ENCODE results near the gene SERPINC1. TPM values are rescaled to one million over a fixed set of nuclear protein-coding genes. Genes with fewer than 3 reads are reported as not detected.

Gene SERPINC1
- total RNA-seq, 4 donors from 2014 or later: 0.31 to 2.3 TPM; not detected in 2

DNA sequence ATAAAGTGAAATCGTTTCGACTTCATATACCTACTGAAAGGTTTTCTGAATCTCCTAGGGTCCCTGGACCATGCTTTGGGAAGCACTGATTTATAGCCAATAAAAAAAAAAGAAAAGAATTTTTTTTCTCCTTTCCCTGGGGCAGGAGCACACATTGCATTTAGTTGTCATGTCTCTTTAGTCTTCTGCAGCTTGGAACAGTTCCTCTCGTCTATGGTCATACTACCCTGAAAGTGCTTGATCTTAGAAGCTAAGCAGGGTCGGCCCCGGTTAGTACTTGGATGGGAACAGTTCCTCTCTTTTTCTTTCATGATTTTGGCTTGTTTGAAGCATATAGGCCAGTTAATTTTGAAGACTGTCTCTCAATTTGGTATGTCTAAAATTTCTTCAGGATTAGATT, 3.7 kb upstream of the SERPINC1 start:
- WGBS: 81% methylated on average over 5 of the region's 5 CpGs
- Histone ChIP-seq H3K4me3 (no peak overlapping the region), H3K36me3 (no peaks in the 10 kb centered on the region), H3K27me3 (no peaks in the 10 kb centered on the region), H3K27ac (no peak overlapping the region), H3K4me1 (no peaks in the 10 kb centered on the region), H3K9me3 (no peaks in the 10 kb centered on the region)
- no peak for TF ChIP-seq POLR2A (IDR thresholded peaks at IDR 0.05)
- TF ChIP-seq EP300 (IDR thresholded peaks at IDR 0.05): no peak
- TF ChIP-seq, protein P1, sequence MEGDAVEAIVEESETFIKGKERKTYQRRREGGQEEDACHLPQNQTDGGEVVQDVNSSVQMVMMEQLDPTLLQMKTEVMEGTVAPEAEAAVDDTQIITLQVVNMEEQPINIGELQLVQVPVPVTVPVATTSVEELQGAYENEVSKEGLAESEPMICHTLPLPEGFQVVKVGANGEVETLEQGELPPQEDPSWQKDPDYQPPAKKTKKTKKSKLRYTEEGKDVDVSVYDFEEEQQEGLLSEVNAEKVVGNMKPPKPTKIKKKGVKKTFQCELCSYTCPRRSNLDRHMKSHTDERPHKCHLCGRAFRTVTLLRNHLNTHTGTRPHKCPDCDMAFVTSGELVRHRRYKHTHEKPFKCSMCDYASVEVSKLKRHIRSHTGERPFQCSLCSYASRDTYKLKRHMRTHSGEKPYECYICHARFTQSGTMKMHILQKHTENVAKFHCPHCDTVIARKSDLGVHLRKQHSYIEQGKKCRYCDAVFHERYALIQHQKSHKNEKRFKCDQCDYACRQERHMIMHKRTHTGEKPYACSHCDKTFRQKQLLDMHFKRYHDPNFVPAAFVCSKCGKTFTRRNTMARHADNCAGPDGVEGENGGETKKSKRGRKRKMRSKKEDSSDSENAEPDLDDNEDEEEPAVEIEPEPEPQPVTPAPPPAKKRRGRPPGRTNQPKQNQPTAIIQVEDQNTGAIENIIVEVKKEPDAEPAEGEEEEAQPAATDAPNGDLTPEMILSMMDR (IDR thresholded peaks at IDR 0.05): no peak
- TF ChIP-seq POLR2AphosphoS5 (IDR thresholded peaks at IDR 0.05): no peak
- DNase-seq (ENCODE audit: low spot score in 2 of 2): no peak

DNA sequence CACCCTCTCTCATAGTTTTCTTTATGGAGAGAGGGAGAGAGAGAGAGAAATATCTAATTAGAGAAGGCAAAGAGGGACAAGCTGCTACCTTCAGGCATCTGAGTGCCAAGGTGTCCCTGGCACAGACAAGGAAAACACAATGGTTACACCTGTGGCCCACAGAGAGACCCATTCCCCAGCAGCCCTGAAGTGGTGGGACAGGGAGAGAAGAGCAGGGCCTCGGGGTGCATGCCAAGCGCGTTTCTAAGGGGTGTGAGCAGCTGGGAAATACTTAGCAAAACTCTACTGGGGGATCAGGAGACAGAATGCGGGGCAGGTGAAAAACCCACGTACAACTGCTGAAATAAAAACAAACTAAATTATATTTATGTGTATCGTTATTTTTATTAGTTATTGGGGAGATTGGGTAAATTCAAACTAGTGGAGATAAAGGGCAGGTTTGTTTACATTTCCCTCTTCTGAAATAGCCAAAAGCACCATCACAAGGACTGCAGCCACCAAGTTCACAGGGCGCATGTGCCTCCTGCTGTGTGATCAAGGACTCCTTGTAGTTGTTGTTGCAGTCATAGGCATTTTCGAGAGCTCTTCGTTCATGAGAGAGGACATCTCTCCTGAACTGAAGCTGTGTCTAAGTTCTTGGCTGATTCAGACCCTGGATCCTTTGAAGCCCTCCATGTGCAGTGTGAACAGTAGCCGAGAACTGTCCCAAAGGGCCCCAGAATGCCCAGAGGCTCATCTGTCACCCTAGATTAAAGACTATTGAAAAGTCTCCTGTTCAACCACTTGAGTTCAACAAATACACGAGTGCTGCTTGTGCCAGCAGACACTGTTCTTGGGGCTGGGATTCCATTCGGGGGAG, 737 bp upstream of the SERPINC1 start:
- 85% methylated on average over 12 of the region's 12 CpGs for WGBS
- no peaks in the 10 kb centered on the region for H3K27me3 ChIP-seq
- no peaks in the 10 kb centered on the region for H3K4me1 ChIP-seq
- H3K9me3 ChIP-seq: no peaks in the 10 kb centered on the region
- H3K27ac ChIP-seq: no peak overlapping the region
- no peak overlapping the region for H3K4me3 ChIP-seq
- DNase-seq (ENCODE audit: low spot score in 2 of 2): no peak
- no peaks in the 10 kb centered on the region for H3K36me3 ChIP-seq
- TF ChIP-seq, protein P1 (IDR thresholded peaks at IDR 0.05): no peak
- TF ChIP-seq POLR2A (IDR thresholded peaks at IDR 0.05) (no peak), POLR2AphosphoS5 (IDR thresholded peaks at IDR 0.05) (no peak), EP300 (IDR thresholded peaks at IDR 0.05) (no peak)

DNA sequence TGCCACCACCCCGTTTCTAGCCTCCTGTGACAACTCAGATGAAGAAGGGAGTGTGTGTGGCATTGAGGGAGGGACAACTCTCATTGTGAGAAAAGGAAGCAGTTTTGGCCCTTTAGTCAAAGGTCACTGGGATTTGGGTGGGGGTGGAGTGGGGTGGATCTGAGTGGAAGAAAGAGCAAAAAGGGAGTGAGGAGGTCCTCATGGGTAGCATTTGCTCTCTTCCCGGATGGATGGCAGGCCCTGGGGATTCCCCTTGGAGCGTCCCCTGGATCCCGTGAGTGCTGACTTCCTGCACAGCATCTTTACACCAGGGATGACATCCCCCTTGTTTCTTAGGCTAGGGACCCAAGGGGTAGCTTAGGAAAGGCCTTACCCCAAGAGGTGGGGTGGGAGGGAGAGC, 460 bp downstream of the SERPINC1 start:
- 84% methylated on average over 4 of the region's 4 CpGs for WGBS
- TF ChIP-seq POLR2AphosphoS5 (IDR thresholded peaks at IDR 0.05) (no peak), POLR2A (IDR thresholded peaks at IDR 0.05) (no peak), EP300 (IDR thresholded peaks at IDR 0.05) (no peak)
- TF ChIP-seq, protein P1 (IDR thresholded peaks at IDR 0.05): no peak
- Histone ChIP-seq H3K4me1 (no peaks in the 10 kb centered on the region), H3K36me3 (no peaks in the 10 kb centered on the region), H3K27me3 (no peaks in the 10 kb centered on the region), H3K4me3 (no peak overlapping the region), H3K9me3 (no peaks in the 10 kb centered on the region), H3K27ac (no peak overlapping the region)
- DNase-seq (ENCODE audit: low spot score in 2 of 2): no peak

DNA sequence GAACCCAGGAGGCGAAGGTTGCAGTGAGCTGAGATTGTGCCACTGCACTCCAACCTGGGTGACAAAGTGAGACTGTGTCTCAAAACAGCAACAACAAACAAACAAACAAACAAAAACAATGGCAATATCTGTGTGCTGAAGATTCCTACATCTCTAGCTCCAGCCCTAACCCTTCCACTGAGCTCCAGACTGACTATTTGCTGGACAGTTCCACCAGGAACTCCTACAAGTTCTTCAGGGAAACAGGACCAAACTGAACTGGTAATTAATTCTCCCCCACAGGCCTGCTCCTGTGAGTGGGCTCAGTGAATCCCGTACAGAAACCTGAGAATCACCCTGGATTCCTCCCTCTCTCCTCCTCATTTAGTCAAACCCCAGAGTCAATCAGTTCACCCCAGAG, 1.5 kb downstream of the SERPINC1 start:
- no peak overlapping the region for H3K27ac ChIP-seq
- H3K4me3 ChIP-seq: no peak overlapping the region
- no peak for DNase-seq (ENCODE audit: low spot score in 2 of 2)
- H3K4me1 ChIP-seq: no peaks in the 10 kb centered on the region
- no peaks in the 10 kb centered on the region for H3K36me3 ChIP-seq
- no peaks in the 10 kb centered on the region for H3K9me3 ChIP-seq
- H3K27me3 ChIP-seq: no peaks in the 10 kb centered on the region
- WGBS: 70% methylated on average over 2 of the region's 2 CpGs
- no peak for TF ChIP-seq POLR2A (IDR thresholded peaks at IDR 0.05)
- TF ChIP-seq, protein P1 (IDR thresholded peaks at IDR 0.05): no peak
- TF ChIP-seq EP300 (IDR thresholded peaks at IDR 0.05): no peak

DNA sequence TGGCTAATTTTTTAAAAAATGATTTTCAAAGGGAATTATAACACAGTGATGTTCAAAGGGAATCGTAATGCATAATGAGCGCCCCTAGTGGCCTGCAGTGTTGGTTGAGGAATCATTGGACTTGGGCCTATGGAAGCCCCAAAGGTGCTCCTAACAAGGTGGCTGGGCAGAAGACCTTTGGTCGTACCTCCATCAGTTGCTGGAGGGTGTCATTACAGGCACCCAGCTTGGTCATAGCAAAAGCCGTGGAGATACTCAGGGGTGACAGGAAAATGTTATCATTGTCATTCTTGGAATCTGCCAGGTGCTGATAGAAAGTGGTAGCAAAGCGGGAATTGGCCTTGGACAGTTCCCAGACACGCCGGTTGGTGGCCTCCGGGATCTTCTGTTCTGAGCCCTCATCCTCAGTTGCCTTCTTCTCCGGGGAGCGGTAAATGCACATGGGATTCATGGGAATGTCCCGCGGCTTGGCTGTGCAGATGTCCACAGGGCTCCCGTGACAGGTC, 2.7 kb downstream of the SERPINC1 start:
- no peak overlapping the region for H3K4me3 ChIP-seq
- no peaks in the 10 kb centered on the region for H3K36me3 ChIP-seq
- H3K9me3 ChIP-seq: no peaks in the 10 kb centered on the region
- H3K4me1 ChIP-seq: no peaks in the 10 kb centered on the region
- no peak overlapping the region for H3K27ac ChIP-seq
- 80% methylated on average over 10 of the region's 13 CpGs for WGBS
- H3K27me3 ChIP-seq: no peaks in the 10 kb centered on the region
- TF ChIP-seq POLR2AphosphoS5 (IDR thresholded peaks at IDR 0.05) (no peak), POLR2A (IDR thresholded peaks at IDR 0.05) (no peak), EP300 (IDR thresholded peaks at IDR 0.05) (no peak)
- TF ChIP-seq, protein P1 (IDR thresholded peaks at IDR 0.05): peak in 1 of 2 donors; percentile 23
- DNase-seq (ENCODE audit: low spot score in 2 of 2): no peak

Data from suprapubic skin (tissue), 4 donors.